ENCODE results near the gene CDKN2AIP.

DNA sequence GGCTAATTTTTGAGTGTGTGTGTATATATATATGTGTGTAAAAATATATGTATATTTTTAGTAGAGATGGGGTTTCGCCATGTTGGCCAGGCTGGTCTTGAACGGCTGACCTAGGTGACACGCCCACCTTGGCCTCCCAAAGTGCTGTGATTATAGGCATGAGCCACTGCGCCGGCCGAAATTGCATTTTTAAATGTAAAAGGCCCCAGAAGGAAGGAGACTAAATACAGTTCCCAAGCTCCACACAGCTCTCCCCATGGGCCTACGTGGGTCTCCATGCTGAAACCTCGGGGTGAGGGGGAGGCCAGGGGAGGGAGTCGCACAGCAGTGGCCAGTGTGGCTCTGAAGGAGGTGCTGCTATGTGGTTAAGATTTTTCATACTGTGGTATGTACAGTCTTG is 12.8 kb upstream of the CDKN2AIP start:
- TF ChIP-seq, protein P1, sequence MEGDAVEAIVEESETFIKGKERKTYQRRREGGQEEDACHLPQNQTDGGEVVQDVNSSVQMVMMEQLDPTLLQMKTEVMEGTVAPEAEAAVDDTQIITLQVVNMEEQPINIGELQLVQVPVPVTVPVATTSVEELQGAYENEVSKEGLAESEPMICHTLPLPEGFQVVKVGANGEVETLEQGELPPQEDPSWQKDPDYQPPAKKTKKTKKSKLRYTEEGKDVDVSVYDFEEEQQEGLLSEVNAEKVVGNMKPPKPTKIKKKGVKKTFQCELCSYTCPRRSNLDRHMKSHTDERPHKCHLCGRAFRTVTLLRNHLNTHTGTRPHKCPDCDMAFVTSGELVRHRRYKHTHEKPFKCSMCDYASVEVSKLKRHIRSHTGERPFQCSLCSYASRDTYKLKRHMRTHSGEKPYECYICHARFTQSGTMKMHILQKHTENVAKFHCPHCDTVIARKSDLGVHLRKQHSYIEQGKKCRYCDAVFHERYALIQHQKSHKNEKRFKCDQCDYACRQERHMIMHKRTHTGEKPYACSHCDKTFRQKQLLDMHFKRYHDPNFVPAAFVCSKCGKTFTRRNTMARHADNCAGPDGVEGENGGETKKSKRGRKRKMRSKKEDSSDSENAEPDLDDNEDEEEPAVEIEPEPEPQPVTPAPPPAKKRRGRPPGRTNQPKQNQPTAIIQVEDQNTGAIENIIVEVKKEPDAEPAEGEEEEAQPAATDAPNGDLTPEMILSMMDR (IDR thresholded peaks at IDR 0.05), result no peak
- TF ChIP-seq POLR2A (IDR thresholded peaks at IDR 0.05), result no peak

Data from tibial nerve (tissue), 3 donors.